Measurements from ENCODE around the gene TAOK1. TPM values are rescaled to one million over a fixed set of nuclear protein-coding genes. Genes with fewer than 3 reads are reported as not detected.

The TAOK1 gene
- total and polyA plus RNA-seq, 2 of the 13 experiments (the other 11 are each of a cell fraction or from before 2014, with no cell fraction given) = 14.1 to 23.0 TPM

DNA sequence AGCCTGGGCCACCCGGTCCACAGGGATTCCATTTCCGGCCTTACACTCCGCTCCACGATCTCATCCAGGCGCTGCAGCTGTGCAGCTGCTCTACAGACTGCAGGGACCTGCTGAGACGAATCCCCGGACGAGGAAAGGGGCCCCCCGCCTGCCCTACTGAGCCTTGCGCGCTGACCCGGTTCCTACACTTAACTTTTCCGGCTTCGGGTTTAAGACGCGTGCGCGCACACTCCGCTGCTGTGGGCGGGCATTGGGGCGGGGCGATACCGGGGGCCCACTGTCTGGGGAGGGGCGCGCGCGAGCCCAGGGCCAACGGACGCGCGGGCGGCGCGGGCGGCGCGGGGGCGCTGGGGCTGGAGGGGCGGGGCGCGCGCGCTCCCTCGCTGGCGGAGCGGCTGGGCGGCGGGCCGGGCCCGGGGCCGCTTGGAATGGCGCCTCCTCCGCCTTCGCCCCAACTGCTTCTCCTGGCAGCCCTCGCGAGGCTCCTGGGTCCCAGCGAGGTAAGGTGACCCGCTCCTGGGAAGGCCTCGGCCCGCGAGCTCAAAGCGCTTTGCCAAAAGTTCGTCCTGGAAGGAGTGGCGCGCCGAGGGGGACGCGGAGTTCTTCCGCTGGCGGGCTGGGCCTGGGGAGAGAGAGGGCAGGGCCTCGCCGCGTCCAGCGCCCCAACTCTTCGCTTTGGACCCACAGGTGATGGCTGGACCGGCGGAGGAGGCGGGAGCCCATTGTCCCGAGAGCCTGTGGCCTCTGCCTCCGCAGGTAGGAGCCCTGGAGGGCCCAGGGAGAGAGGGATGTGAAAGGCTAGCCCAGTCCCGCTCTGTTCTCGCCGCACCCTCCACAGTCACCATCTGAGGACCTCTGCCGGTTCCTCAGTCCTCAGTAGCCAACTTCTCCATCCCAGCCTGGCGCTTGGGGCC, 178.4 kb downstream of the TAOK1 start, which contains the start of gene TP53I13 (continued):
- TF ChIP-seq, protein P1, sequence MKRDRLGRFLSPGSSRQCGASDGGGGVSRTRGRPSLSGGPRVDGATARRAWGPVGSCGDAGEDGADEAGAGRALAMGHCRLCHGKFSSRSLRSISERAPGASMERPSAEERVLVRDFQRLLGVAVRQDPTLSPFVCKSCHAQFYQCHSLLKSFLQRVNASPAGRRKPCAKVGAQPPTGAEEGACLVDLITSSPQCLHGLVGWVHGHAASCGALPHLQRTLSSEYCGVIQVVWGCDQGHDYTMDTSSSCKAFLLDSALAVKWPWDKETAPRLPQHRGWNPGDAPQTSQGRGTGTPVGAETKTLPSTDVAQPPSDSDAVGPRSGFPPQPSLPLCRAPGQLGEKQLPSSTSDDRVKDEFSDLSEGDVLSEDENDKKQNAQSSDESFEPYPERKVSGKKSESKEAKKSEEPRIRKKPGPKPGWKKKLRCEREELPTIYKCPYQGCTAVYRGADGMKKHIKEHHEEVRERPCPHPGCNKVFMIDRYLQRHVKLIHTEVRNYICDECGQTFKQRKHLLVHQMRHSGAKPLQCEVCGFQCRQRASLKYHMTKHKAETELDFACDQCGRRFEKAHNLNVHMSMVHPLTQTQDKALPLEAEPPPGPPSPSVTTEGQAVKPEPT (CRISPR knock-in tag; IDR thresholded peaks at IDR 0.05; ENCODE audit: low read depth) = no peak
- TF ChIP-seq, protein P2, sequence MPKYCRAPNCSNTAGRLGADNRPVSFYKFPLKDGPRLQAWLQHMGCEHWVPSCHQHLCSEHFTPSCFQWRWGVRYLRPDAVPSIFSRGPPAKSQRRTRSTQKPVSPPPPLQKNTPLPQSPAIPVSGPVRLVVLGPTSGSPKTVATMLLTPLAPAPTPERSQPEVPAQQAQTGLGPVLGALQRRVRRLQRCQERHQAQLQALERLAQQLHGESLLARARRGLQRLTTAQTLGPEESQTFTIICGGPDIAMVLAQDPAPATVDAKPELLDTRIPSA (CRISPR knock-in tag; IDR thresholded peaks at IDR 0.05; ENCODE audit: borderline replicate concordance) = 0 out of 2 replicates have a peak, but pooled peaks have one; percentile 78
- TF ChIP-seq MBD4 (IDR thresholded peaks at IDR 0.05; ENCODE audit: borderline replicate concordance, low read length) = no peak
- 0 out of 2 replicates have a peak, but pooled peaks have one; percentile 25 for TF ChIP-seq MEF2D (CRISPR knock-in tag; IDR thresholded peaks at IDR 0.05)
- TF ChIP-seq JUNB (CRISPR knock-in tag; IDR thresholded peaks at IDR 0.05; ENCODE audit: borderline replicate concordance) = no peak
- TF ChIP-seq, protein P3, sequence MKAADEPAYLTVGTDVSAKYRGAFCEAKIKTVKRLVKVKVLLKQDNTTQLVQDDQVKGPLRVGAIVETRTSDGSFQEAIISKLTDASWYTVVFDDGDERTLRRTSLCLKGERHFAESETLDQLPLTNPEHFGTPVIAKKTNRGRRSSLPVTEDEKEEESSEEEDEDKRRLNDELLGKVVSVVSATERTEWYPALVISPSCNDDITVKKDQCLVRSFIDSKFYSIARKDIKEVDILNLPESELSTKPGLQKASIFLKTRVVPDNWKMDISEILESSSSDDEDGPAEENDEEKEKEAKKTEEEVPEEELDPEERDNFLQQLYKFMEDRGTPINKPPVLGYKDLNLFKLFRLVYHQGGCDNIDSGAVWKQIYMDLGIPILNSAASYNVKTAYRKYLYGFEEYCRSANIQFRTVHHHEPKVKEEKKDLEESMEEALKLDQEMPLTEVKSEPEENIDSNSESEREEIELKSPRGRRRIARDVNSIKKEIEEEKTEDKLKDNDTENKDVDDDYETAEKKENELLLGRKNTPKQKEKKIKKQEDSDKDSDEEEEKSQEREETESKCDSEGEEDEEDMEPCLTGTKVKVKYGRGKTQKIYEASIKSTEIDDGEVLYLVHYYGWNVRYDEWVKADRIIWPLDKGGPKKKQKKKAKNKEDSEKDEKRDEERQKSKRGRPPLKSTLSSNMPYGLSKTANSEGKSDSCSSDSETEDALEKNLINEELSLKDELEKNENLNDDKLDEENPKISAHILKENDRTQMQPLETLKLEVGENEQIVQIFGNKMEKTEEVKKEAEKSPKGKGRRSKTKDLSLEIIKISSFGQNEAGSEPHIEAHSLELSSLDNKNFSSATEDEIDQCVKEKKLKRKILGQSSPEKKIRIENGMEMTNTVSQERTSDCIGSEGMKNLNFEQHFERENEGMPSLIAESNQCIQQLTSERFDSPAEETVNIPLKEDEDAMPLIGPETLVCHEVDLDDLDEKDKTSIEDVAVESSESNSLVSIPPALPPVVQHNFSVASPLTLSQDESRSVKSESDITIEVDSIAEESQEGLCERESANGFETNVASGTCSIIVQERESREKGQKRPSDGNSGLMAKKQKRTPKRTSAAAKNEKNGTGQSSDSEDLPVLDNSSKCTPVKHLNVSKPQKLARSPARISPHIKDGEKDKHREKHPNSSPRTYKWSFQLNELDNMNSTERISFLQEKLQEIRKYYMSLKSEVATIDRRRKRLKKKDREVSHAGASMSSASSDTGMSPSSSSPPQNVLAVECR (CRISPR knock-in tag; IDR thresholded peaks at IDR 0.05; ENCODE audit: borderline replicate concordance) = peak; percentile 74; the same call in 1 of the 2 replicates
- TF ChIP-seq NONO (IDR thresholded peaks at IDR 0.05) = no peak
- 0 out of 2 replicates have a peak, but pooled peaks have one; percentile 49 for TF ChIP-seq NONO (CRISPR knock-in tag; conservative IDR thresholded peaks at IDR 0.05)
- 0 out of 2 replicates have a peak, but pooled peaks have one; percentile 32 for TF ChIP-seq GPN1 (CRISPR knock-in tag; IDR thresholded peaks at IDR 0.05; ENCODE audit: borderline replicate concordance)
- TF ChIP-seq, protein P4, sequence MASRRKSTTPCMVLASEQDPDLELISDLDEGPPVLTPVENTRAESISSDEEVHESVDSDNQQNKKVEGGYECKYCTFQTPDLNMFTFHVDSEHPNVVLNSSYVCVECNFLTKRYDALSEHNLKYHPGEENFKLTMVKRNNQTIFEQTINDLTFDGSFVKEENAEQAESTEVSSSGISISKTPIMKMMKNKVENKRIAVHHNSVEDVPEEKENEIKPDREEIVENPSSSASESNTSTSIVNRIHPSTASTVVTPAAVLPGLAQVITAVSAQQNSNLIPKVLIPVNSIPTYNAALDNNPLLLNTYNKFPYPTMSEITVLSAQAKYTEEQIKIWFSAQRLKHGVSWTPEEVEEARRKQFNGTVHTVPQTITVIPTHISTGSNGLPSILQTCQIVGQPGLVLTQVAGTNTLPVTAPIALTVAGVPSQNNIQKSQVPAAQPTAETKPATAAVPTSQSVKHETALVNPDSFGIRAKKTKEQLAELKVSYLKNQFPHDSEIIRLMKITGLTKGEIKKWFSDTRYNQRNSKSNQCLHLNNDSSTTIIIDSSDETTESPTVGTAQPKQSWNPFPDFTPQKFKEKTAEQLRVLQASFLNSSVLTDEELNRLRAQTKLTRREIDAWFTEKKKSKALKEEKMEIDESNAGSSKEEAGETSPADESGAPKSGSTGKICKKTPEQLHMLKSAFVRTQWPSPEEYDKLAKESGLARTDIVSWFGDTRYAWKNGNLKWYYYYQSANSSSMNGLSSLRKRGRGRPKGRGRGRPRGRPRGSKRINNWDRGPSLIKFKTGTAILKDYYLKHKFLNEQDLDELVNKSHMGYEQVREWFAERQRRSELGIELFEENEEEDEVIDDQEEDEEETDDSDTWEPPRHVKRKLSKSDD (CRISPR knock-in tag; IDR thresholded peaks at IDR 0.05; ENCODE audit: low read depth) = no peak
- no peak for TF ChIP-seq ADNP (CRISPR knock-in tag; IDR thresholded peaks at IDR 0.05)
- TF ChIP-seq, protein P5, sequence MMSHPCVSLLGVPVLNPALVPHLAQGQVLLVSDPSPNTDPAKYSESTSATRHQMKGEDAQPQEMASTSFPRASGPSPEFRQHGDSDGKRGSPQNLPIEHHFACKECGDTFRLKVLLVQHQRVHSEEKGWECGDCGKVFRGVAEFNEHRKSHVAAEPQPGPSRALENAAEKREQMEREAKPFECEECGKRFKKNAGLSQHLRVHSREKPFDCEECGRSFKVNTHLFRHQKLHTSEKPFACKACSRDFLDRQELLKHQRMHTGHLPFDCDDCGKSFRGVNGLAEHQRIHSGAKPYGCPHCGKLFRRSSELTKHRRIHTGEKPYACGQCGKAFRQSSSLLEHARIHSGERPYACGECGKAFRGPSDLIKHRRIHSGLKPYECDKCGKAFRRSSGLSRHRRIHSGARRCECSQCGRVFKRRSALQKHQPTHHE (CRISPR knock-in tag; IDR thresholded peaks at IDR 0.05; ENCODE audit: borderline replicate concordance) = no peak
- no peak; the same call in 1 of the 2 replicates for TF ChIP-seq ZNF747 (CRISPR knock-in tag; IDR thresholded peaks at IDR 0.05; ENCODE audit: borderline replicate concordance)
- no peak for TF ChIP-seq TRIM24 (CRISPR knock-in tag; IDR thresholded peaks at IDR 0.05)
- TF ChIP-seq KDM1A (CRISPR knock-in tag; IDR thresholded peaks at IDR 0.05) = no peak

Data from HepG2 (cell line).